NCI-H510A treated with DMSO at 0.1 percent for 48 hours (cell line): Measurements from ENCODE around the gene CARD9.

Experiments
- DNase-seq: peaks from one replicate; lab custom pipeline; 2025; lab: John Stamatoyannopoulos, UW

The CARD9 gene

DNA sequence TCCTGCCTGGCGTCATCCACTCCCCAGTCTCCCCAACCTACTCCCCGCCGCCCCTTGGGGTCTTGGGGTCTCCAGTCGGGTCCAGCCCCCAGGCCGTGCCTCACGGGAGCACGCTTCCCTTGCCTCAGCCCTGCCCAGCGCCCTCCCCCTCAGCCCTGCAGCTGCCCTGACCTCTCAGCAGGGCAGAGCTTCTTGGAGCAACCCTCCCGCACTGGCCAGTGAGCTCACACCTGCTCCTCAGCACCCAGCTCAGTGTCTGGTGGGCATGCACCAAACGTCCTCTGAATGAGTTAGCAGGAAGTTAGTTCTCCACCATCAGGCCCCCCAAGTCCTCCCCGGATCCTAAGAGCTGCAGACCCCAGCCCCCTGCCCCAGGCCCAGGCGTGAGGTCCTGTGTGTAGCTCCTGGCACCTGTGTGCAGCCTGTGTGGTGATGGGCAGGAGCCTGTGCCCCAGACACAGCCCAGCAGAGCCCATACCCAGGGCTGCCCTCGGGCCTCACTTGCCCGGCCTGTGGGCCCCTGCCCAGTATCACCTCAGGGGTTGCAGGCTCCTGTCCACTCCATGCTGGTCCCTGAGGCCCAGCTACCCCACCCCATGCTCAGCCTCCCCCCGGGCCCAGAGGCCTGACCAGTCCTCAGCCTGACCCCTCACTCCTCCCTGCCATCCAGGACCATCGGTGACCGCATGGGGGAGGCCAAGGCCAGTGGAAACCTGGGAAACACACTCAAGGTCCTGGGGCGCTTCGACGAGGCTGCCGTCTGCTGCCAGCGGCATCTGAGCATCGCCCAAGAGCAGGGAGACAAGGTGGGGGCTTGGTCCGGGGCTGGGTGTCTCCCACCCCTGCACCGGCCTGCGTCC lies 37.9 kb downstream of the CARD9 start:
- DNase-seq, result no peak

DNA sequence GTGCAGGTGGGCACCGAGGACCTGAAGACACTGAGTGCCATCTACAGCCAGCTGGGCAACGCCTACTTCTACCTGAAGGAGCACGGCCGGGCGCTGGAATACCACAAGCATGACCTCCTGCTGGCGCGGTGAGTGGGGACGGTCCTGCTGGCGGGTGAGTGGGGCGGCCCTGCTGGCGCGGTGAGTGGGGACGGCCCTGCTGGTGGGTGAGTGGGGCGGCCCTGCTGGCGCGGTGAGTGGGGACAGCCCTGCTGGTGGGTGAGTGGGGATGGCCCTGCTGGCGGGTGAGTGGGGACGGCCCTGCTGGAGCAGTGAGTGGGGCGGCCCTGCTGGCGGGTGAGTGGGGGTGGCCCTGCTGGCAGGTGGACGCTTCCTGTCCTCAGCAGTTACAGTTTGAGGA lies 38.9 kb downstream of the CARD9 start:
- no peak for DNase-seq

DNA sequence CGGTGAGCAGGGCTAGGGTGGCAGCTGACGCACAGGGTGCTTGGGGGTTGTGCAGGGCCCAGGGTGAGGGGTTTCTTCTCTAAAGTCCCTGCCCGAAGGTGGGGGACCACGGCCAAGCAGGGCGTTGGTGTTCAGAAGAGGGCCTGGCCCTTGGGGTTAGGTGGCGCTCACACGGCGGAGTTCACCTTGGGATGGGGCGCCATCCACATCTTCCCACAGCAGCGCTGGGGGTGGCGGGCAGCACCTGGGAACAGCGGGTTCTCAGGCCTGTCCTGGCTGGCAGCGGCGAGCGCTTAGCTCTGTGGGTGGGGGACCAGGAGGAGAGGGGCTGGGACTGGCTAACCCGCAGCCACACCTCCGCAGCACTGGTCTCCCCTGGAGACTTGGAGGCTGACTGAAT lies 40.0 kb downstream of the CARD9 start:
- no peak for DNase-seq

DNA sequence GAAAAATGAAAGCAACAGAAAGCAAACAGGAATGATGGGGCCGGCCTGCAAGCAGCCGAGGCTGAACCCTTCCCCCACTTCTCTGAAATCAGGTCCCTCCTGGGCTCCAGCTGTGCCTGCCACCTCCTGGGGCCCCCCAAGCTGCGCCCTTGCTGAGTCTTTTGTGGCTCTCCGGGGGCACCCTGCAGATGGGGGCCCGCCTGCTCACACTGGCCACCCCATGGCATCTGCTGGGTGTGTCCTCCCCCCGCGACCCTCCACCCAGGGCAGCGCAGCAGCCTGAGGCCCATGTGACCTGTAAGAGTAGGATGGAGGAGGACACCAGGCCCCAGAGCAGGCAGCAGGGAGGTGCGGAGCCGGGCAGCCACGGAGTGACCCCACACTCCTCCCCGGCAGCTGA lies 40.4 kb downstream of the CARD9 start:
- no peak for DNase-seq

DNA sequence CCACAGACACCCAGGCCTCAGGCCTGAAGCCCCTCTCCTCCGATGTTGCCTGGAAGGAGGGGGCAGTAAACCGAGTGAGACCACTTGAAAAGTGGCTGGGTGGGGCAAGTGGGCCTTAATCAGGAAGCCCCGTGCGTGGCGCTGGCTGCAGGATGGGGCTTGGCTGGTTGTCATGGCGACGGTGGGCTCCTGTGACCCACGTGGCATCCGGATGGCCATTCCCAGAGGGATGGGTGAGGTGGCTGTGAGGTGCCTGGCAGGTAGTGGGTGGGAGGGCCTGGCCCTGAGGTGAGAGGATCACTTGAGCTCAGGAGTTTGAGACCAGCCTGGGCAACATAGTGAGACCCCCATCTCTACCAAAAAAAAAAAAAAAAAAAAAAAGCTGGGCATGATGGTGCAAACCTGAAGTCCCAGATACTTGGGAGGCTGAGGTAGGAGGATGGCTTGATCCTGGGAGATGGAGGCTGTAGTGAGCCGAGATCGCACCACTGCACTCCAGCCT lies 40.9 kb downstream of the CARD9 start:
- no peak for DNase-seq

DNA sequence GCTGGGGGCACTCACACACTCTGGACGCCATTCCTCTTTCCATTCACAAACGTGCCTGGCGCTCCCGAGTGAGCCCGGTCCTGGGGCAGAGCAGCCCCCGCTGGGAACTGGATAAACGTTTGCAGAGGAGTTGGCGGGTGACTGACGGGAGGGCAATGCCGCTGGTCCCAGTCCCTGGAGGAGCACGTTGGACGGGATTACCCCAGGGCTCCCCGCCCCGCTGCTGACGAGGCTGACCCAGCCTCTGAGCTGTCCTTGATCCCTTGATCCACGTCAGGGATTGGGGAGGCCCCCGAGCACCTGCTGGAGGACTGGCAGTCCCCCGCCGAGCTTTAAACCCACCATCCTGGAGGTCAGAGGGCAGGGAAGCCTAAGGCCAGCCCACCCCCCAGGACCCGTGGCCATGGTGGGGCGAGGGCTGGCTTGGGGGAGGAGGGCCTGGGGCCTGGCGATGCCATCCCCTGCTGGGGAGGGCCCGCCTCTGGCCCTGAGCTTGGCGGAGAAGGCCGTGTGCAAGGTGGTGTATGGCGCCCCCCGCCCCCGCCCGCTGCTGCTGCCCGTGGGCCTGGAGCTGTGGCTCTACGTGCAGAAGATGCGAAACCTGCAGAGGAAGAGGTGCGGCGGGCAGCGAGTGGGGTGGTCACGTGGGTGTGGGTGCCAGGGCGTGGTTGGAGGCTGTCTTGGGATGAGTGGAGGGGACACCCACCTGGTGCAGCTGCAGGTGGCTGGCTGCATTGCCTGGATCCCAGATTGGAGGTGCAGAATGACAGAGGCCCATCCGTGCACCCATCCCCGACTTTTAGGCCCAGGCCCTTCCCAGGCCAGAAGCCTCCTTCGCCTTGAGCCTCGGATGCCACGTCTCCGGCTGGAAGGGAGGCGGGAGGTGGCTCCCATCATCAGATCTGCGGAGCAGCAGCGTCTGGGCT lies 41.6 kb downstream of the CARD9 start:
- no peak for DNase-seq

DNA sequence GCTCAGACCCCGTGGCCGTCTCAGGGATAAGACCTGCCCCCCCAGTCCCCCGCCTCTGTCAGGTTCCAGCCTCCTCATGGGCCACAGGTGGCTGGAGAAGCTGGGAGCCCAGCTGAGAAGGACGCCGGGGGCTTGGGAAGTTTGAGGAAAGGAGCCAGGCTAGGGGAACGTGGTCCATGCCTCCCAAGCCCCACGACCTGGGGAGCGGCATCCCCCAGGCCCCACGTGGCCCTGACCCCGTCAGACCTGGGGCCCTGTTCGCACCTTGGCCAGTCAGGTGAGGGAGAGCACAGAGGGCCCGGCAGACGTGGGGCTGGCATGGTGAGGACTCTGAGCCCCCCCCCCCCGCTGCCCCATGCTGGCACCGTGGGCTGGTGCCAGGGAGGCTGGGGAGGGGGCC lies 42.4 kb downstream of the CARD9 start:
- DNase-seq, result no peak

DNA sequence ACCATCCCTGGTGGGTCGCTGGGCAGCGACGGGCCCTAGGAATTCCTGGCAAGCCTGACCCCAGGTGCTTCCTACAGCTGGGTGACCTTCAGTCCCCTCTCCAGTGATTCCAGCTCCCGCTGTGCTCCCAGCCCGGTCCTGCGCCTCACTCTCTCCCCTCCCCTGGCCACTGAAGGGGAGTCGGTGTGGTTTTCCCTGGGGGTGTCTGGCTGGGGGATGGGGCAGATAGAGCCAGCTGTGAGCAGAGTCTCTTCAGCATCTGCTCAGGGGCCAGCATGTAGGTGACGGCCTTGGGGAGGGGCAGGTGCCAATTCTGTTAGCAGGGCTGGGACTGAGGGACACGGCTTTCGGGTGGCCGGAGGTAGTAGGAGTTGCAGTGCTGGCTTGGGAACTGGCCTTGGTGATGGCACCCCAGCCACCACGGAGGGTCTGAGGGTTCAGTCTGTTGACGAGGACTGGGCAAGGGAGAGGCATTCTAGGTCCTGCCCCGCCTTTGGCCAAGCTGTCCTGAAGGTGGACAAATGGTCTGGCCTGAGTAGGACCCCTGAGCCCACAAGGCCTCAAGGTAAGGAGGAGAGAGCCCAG lies 43.0 kb downstream of the CARD9 start:
- DNase-seq, result no peak

DNA sequence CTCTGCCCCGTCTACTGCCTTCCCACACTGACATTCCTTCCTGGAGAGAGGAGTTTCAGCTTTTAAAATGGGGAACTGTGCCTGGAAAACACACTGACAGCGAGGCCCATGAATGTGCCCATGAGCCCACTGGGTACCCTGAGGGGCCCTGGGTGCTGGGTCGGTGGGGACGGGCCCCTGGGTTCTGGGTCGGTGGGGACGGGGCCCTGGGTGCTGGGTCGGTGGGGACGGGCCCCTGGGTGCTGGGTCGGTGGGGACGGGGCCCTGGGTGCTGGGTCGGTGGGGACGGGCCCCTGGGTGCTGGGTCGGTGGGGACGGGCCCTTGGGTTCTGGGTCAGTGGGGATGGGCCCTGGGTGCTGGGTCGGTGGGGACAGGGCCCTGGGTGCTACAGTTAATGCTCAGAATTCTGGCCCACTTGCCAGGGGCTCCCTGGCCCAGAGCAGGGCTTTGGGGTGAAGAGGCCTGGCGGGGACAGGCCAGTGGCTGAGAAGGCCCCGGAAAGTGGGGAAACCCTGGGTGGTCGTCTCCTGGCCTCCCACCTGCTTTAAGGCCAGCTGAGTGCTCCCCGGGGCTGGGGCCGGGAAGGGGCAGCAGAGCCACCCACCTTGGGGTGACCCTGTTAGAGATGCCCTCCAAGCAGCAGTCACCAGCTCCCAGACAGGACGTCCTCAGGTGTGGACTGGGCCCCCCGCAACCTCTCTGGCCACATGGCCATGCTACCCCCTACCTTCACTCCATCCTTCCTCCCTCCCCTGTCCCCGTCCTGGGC lies 43.6 kb downstream of the CARD9 start:
- DNase-seq, result no peak

DNA sequence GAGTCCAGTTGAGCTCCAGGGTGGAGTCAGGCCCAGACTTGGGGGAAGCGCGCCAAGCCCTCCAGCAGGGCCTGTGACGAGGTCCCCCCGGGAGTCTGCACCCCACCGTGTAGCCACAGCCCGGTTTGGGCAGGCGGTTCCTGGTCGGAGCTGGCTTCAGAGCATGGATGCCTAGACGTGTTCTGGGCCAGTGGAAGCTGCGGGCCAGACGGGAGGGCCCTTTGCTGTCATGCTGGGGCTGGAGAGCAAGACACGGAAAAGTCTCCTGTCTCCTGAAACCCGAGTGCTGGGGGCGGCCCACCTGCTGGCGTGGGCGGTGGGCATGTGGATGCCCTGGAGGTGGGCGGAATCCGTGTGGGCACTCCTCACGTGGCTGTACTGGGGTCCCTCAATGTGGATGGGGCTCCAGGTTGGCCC lies 44.2 kb downstream of the CARD9 start:
- no peak for DNase-seq

DNA sequence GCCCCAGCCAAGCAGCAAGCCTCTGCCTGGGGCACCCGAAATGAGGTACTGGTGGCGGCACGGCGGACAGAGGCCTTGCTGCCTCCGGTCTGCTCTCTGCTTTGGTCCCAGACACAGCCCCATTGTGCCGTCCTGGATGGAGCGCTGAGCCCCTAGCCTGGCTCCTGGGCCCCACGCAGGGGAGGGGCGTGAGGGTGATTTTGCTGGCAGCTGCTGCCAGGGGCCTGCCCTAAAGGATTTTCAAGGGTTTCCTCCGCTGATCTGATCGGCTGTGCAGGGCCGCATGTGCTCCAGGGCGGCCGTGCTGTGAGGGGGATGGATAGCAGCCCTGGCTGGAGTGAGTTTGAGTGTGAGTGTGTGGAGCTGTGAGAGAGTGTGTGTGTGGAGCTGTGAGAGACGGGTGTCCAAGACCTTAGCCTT lies 44.8 kb downstream of the CARD9 start:
- DNase-seq, result no peak

DNA sequence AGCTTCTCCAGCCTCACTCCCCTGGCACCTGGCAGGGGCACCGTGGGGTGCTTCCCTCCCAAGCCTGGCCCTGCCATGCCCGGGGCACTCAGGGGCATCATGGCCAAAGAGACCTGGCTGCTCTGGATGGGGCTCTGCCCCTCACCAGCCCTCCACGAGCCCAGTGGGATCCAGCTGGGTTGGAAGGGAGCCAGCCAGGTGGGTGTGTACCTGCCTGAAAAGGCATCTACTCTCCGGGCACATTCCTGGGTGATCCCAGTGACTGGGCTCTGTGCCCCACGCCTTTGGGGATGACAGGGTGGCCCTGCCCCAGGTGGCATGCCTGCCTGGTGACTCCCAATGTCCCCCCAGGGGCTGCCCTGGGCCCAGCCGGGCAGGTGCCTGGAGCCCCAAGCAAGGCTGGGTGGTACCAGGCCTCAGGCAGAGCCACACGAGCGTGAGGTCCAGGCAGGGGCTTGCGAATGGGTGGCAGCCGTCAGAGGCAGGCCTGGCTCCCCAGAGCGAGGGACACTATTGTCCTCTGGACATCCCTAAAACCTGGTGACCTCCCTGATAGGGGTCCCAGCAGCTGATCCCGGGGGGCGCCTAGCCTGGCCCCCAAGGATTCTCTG lies 45.4 kb downstream of the CARD9 start:
- DNase-seq, result no peak

DNA sequence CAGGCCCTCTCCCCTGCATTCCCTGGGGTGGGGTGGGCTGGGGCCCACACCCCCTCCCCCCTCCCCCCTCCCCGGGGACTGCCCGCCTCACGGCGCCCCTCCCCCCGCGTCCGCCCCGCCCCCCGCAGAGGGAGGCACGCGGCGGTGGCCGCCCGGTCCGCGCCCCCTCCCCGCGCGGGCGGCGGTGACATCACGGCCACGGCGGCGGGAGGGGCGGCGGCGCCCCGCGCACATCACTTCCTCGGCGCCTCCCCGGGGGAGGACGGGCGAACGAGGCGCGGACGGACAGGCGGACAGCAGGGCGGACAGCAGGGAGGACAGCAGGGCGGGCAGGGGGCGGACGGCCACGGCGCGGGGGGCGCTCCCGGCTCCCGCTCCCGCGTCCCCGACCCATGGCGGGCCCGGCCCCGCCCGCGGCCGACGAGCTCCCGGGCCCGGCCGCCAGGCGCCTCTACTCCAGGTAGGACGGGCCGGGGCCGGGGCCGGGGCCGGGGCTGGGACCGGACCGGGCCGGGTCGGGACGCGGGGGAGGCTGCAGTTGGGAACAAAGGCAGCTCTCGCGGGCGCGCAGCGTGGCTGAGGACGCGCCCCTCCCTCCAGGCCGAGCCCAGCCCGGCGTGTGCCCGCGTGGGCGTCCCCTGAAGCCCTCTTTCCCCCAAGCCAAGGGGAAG lies 46.0 kb downstream of the CARD9 start, which contains the start of gene GPSM1:
TSS of gene GPSM1 (plus strand) at position 236 of the 671 bp plus-strand sequence. CDS start at position 393, 157 bp downstream.
- DNase-seq, result no peak

DNA sequence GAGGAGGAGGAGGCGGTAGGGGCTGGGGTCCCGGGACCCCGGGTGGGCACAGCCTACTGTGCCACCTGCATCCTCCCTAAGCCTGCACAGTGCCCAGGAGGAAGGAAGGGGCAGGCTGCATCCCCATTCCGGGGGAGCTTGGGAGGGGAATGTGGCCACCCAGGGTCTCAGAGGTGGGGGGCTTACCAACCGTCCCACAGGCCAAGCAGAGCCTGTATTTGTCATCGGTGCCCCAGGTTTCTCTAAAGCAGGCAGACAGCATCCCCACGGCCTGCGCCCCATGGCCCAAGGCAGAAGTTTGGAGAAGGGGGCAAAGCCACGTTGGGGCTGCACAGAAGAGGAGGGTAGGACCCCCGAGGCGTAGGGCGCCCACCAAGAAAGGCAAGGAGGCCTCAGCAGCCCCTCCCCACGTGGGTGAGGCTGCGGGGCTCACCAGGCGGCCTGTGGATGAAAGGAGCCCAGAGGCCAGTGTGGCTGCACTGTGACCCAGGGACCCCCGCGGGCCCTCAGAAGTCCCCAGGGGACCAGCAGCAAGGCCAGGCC lies 46.6 kb downstream of the CARD9 start:
- DNase-seq, result no peak

DNA sequence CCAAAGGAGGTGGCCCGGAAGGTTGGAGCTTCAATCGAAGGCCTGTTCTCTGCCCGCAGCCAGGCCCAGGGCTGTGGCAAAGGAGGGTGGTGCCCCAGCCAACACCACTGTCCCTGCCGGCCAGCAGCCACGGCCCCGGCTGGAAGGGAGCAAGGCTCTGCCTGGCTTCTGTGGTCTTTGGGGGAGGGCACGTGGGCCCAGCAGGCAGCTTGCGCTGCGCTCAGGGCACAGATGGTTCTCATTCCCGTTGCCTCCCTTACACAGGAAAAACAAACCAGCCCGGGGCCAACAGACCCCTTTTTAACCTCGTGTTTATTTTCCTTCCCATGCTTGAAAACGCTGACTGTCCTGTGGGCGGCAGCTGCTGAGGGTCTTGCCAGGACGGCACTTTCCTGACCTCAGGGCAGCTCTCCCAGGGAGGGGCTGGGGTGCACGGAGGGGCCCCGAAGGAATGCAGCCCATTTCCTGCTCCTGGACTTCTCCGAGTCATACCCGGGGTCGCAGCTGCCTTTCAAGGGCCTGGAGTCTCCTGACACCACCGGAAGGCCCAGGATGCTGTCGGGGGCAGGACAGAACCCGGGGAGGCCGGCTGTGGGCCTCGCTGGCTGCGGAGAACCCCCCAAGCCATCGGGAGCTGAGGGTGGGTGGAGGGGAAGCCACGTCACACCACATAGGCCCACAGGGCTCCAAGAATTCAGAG lies 47.3 kb downstream of the CARD9 start:
- DNase-seq, result no peak

DNA sequence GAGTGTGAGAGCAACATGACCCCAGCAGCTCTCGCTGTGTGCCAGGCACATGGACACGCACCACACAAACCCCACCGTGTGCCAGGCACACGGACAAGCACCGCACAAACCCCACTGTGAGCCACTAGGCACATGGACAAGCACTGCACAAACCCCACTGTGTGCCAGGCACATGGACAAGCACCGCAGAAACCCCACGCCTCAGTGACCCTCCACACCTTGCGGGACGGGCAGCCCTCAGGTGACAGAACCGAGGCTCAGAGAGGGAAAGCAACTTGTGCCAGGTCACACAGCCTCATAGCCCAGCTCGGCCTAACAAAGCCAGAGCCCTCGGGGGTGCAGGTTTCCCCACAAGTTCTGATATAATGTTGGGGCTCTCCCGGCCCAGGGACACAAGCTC lies 48.1 kb downstream of the CARD9 start:
- no peak for DNase-seq

DNA sequence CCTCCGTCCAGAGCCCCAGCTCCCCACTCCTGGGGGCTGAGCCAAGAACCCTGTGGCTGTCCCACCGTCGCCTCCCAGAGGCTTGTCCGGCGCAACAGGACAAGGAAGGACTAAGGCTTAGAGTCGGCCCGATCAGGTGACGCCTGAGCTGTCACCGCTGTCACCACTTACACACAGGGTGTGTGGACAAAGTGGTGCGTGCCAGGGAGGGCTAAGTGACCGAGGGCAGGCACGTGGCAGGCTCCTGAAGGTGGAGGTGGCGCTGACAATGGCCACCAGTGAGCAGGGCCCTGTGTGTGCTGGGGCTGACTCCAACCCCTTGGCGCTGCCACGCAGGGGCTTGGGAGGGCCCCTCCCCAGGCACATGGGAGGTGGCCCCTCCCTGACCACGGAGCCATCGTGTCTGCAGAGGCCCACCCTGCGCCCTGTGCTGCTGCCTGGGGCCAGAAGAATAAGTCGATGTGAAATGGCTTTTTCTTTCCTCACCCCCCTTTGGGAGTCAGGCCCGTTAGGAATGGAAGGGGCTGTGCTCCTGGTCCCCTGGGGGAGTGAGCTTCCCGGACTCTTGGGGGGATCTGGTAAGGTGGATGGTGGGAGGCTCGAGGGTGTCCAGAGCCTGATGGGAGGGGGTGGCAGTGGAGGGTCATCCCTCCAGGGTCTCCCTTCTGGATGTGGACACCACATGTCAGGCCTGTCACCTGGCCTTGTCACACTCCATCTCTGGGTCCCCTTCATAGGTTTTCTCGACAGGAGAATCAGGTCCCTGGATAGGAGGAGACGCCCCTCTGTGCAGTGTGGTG lies 48.8 kb downstream of the CARD9 start:
- DNase-seq, result no peak

DNA sequence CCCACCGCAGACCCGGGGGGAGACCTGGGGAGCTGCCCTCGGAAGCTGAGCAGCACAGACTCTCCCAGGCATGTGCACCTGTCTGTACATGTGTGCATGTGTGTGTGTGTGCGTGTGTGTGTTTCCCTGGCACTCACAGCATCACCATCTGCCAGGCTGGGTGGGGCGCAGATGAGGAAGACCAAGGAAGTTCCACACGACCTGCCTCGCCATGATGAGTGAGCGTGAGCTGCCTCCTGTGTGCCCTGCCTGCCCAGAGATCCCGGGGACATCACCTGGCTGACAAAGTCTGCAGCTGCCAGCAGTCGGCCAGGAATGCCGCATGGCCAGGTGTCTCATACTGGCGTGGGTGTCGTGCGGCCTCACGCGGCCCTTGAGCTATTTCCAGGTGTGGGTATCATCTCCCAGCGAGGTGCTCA lies 50.1 kb downstream of the CARD9 start:
- DNase-seq, result peak; percentile 28
